ENCODE data around the gene TRAPPC1.

GRCh38 chr17:7977805-7978204, 46.1 kb upstream of the TRAPPC1 start:
- TF ChIP-seq CTCF (IDR thresholded peaks at IDR 0.05), result no peak
- TF ChIP-seq POLR2A (IDR thresholded peaks at IDR 0.05), result no peak
